Mesenchymal stem cell (in vitro differentiated cells and primary cell): ENCODE data around the gene IL27RA.
"Not testable (repeated sequence)": the region's sequence is repeated elsewhere in the genome, so short reads cannot be mapped to it uniquely, and the experiment has no call there.

ENCODE experiments used
- DNase-seq: peaks from one replicate; pipeline ENCODE4 v3.0.0-alpha.2; 2013
- H2AFZ ChIP-seq: one replicate; pipeline ENCODE4 v1.6.1; 2013; ENCODE audit warnings: low read depth, mild to moderate bottlenecking, control low read depth, inconsistent platforms, low read length, moderate library complexity
- H2AK5ac ChIP-seq: 2 replicates; pipeline ENCODE4 v1.6.1; 2013; ENCODE audit warnings: low read length, moderate library complexity, mild to moderate bottlenecking, inconsistent platforms; ENCODE audit not compliant: severe bottlenecking
- H2BK120ac ChIP-seq: one replicate; pipeline ENCODE4 v1.6.1; 2013; ENCODE audit warnings: low read depth, mild to moderate bottlenecking, inconsistent platforms, low read length, moderate library complexity
- H2BK12ac ChIP-seq, 2 experiments: one replicate each; pipeline ENCODE4 v1.6.1; 2013; ENCODE audit warnings: inconsistent platforms in 2 of 2, low read length in 2 of 2, mild to moderate bottlenecking in 2 of 2, moderate library complexity in 2 of 2, control low read depth in 1 of 2
- H2BK15ac ChIP-seq: one replicate; pipeline ENCODE4 v1.6.1; 2013; ENCODE audit warnings: mild to moderate bottlenecking, low read depth, inconsistent platforms; ENCODE audit not compliant: poor library complexity, severe bottlenecking
- H2BK5ac ChIP-seq: 2 replicates; pipeline ENCODE4 v1.6.1; 2013; ENCODE audit warnings: low read depth, mild to moderate bottlenecking, low read length, control low read depth, inconsistent platforms; ENCODE audit not compliant: poor library complexity, severe bottlenecking
- H3K14ac ChIP-seq, 2 experiments: one replicate each; pipeline ENCODE4 v1.6.1; 2013; ENCODE audit warnings: inconsistent platforms in 2 of 2, low read length in 2 of 2, control low read depth in 1 of 2, mild to moderate bottlenecking in 1 of 2, moderate library complexity in 1 of 2
- H3K18ac ChIP-seq, 2 experiments: one replicate each; pipeline ENCODE4 v1.6.1; 2013; ENCODE audit warnings: inconsistent platforms in 2 of 2, low read length in 2 of 2, control low read depth in 1 of 2, low read depth in 1 of 2, mild to moderate bottlenecking in 1 of 2
- H3K23ac ChIP-seq, 2 experiments: one replicate each; pipeline ENCODE4 v1.6.1; 2013; ENCODE audit warnings: inconsistent platforms in 2 of 2, low read length in 2 of 2, mild to moderate bottlenecking in 2 of 2, moderate library complexity in 2 of 2, control low read depth in 1 of 2
- H3K27ac ChIP-seq: 2 replicates; pipeline ENCODE4 v1.5.1; 2013; ENCODE audit warnings: mild to moderate bottlenecking, moderate library complexity, low read length, control low read depth, inconsistent platforms; ENCODE audit not compliant: poor library complexity, severe bottlenecking
- H3K27me3 ChIP-seq, 2 experiments: 2 replicates each; pipeline versions ENCODE4 v1.6.1 to v1.7.0; 2013; ENCODE audit warnings: low read length in 2 of 2, mild to moderate bottlenecking in 2 of 2, moderate library complexity in 2 of 2, control low read depth in 1 of 2, inconsistent platforms in 1 of 2; ENCODE audit not compliant: control insufficient read depth in 1 of 2, insufficient read depth in 1 of 2
- H3K36me3 ChIP-seq, 2 experiments: 2 replicates each; pipeline versions ENCODE4 v1.6.1 to v1.7.0; 2013; ENCODE audit warnings: low read length in 2 of 2, control low read depth in 1 of 2, inconsistent platforms in 1 of 2, low read depth in 1 of 2, mild to moderate bottlenecking in 1 of 2; ENCODE audit not compliant: insufficient read depth in 2 of 2, control insufficient read depth in 1 of 2
- H3K4ac ChIP-seq, 2 experiments: one replicate each; pipeline ENCODE4 v1.6.1; 2013; ENCODE audit warnings: inconsistent platforms in 2 of 2, low read length in 2 of 2, mild to moderate bottlenecking in 2 of 2, moderate library complexity in 2 of 2, control low read depth in 1 of 2, low read depth in 1 of 2
- H3K4me1 ChIP-seq: 2 replicates; pipeline ENCODE4 v1.6.1; 2013; ENCODE audit warnings: low read depth, low read length, control low read depth; ENCODE audit not compliant: control insufficient read depth, insufficient read depth
- H3K4me2 ChIP-seq: 2 replicates; pipeline ENCODE4 v1.6.1; 2013; ENCODE audit warnings: low read length, mild to moderate bottlenecking, inconsistent platforms; ENCODE audit not compliant: poor library complexity, severe bottlenecking
- H3K4me3 ChIP-seq, 2 experiments: 2 replicates each; pipeline versions ENCODE4 v1.5.1 to v1.7.0; 2013; ENCODE audit warnings: low read length in 2 of 2, mild to moderate bottlenecking in 2 of 2, control low read depth in 1 of 2, low read depth in 1 of 2; ENCODE audit not compliant: insufficient read depth in 1 of 2
- H3K79me1 ChIP-seq: replicated peaks from 2 replicates; pipeline ENCODE4 v1.6.1; 2013; ENCODE audit warnings: mild to moderate bottlenecking, control low read depth, low read length, inconsistent platforms; ENCODE audit not compliant: poor library complexity, severe bottlenecking
- H3K9ac ChIP-seq: 2 replicates; pipeline ENCODE4 v1.7.0; 2013; ENCODE audit warnings: mild to moderate bottlenecking, low read length, moderate library complexity
- H3K9me3 ChIP-seq: 2 replicates; pipeline ENCODE4 v1.7.0; 2013; ENCODE audit warnings: mild to moderate bottlenecking, low read length; ENCODE audit not compliant: control insufficient read depth
- H4K8ac ChIP-seq: one replicate; pipeline ENCODE4 v1.6.1; 2013; ENCODE audit warnings: inconsistent platforms, mild to moderate bottlenecking, low read length, moderate library complexity
- H4K91ac ChIP-seq: one replicate; pipeline ENCODE4 v1.6.1; 2013; ENCODE audit warnings: mild to moderate bottlenecking, low read length, inconsistent platforms
- WGBS: methylation state at CpG from one replicate; pipeline ENCODE4 v1.1.7; 2013; ENCODE audit warnings: mixed read lengths; 5-methylcytosine and 5-hydroxymethylcytosine counted together

The IL27RA gene

GRCh38 chr19:14019739-14020138 is 11.8 kb upstream of the IL27RA start:
- H3K14ac ChIP-seq, H3K79me1 ChIP-seq, H2BK120ac ChIP-seq, H2BK5ac ChIP-seq, H3K18ac ChIP-seq, H3K4me3 ChIP-seq, H4K8ac ChIP-seq, H2BK12ac ChIP-seq, H3K23ac ChIP-seq, H2BK15ac ChIP-seq, H4K91ac ChIP-seq, H3K27ac ChIP-seq, DNase-seq, H3K9me3 ChIP-seq, H3K27me3 ChIP-seq, H3K36me3 ChIP-seq, H3K4me2 ChIP-seq, H3K4ac ChIP-seq, H2AK5ac ChIP-seq, H3K9ac ChIP-seq, H3K4me1 ChIP-seq, H2AFZ ChIP-seq: not testable (repeated sequence)
- 95% methylated on average over 3 of the region's 3 CpGs for WGBS

- H2AK5ac ChIP-seq = no peak overlapping the region
- no peaks in the 10 kb centered on the region for H3K4me1 ChIP-seq
- H3K4me3 ChIP-seq = no peak overlapping the region
- H3K36me3 ChIP-seq = no peaks in the 10 kb centered on the region
- WGBS = 80% methylated on average over 5 of the region's 5 CpGs
- no peak overlapping the region for H2BK12ac ChIP-seq
- no peaks in the 10 kb centered on the region for H3K27me3 ChIP-seq
- no peak overlapping the region for H4K91ac ChIP-seq
- peak overlapping the region; percentile 29 for H2AFZ ChIP-seq
- no peak overlapping the region for H2BK5ac ChIP-seq
- H2BK120ac ChIP-seq = no peak overlapping the region
- no peak overlapping the region for H3K18ac ChIP-seq
- H3K27ac ChIP-seq = no peak overlapping the region
- H3K14ac ChIP-seq = no peak overlapping the region
- no peak overlapping the region for H4K8ac ChIP-seq
- no peak for DNase-seq
- H2BK15ac ChIP-seq = no peak overlapping the region
- H3K9ac ChIP-seq = no peak overlapping the region
- H3K9me3 ChIP-seq = no peaks in the 10 kb centered on the region
- no peaks in the 10 kb centered on the region for H3K79me1 ChIP-seq
- no peak overlapping the region for H3K4ac ChIP-seq
- no peak overlapping the region for H3K23ac ChIP-seq
- no peak overlapping the region for H3K4me2 ChIP-seq
Measured at GRCh38 chr19:14021474-14021873, 10.1 kb upstream of the IL27RA start.

- H3K4ac ChIP-seq = no peak overlapping the region
- no peaks in the 10 kb centered on the region for H3K36me3 ChIP-seq
- H2BK120ac ChIP-seq = no peak overlapping the region
- no peak overlapping the region for H3K4me3 ChIP-seq
- DNase-seq = no peak
- H2BK15ac ChIP-seq = no peak overlapping the region
- WGBS = 100% methylated on average over 4 of the region's 4 CpGs
- H3K9ac ChIP-seq = no peak overlapping the region
- H2AFZ ChIP-seq = no peak overlapping the region
- H3K14ac ChIP-seq = no peak overlapping the region
- H3K18ac ChIP-seq = no peak overlapping the region
- H3K79me1 ChIP-seq = no peaks in the 10 kb centered on the region
- H3K27ac ChIP-seq = no peak overlapping the region
- no peak overlapping the region for H4K91ac ChIP-seq
- H3K27me3 ChIP-seq = peaks cover 0 to 7% of the 10 kb centered on the region in 2 experiments
- no peak overlapping the region for H3K4me2 ChIP-seq
- no peak overlapping the region for H3K23ac ChIP-seq
- no peak overlapping the region for H2BK5ac ChIP-seq
- H2AK5ac ChIP-seq = no peak overlapping the region
- H3K9me3 ChIP-seq = no peaks in the 10 kb centered on the region
- H3K4me1 ChIP-seq = no peaks in the 10 kb centered on the region
- H4K8ac ChIP-seq = no peak overlapping the region
- no peak overlapping the region for H2BK12ac ChIP-seq
Measured at GRCh38 chr19:14022469-14022868, 9.1 kb upstream of the IL27RA start.

DNA sequence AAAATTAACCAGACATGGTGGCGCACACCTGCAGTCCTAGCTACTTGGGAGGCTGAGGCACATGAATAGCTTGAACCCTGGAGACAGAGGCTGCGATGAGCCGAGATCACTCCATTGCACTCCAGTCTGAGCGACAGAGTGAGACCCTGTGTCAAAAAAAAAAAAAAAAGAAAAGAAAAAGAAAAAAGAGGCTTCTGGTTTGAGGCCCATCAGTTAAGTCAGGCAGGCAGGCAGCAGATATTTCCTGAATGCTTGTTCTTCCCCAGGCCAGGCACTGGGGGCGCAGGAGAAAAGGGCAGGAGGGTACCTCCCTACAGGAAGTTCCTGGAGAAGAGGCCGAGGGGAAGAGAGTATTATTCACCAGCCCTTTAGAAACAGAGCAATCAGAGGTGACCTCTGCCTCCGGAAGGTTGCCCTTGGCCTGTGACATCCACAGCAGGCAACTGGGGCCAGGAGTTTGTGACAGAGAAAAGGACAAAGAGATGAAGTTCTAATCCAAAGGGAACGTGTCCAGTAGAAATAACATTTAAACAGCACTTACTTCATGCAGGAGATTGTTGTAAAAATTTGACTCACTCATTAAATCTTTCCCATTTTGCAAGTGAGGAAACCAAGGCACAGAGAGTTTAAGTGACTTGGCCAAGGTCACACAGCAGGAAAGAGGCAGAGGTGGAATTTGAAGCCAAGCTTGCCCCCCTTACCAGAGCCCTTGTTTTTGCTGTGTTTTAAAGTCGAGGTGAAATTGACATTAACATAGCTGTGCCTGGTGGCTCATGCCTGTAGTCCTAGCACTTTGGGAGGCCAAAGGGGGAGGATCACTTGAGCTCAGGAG is 7.9 kb upstream of the IL27RA start:
- no peak overlapping the region for H3K27ac ChIP-seq
- H4K91ac ChIP-seq = no peak overlapping the region
- no peak overlapping the region for H2BK5ac ChIP-seq
- peak; percentile 73 for DNase-seq
- no peak overlapping the region for H3K9ac ChIP-seq
- peak overlapping the region; percentile 45 for H4K8ac ChIP-seq
- no peak overlapping the region for H2BK15ac ChIP-seq
- H2BK12ac ChIP-seq = no peak overlapping the region
- no peaks in the 10 kb centered on the region for H3K9me3 ChIP-seq
- no peaks in the 10 kb centered on the region for H3K79me1 ChIP-seq
- H3K4me3 ChIP-seq = no peak overlapping the region
- H2BK120ac ChIP-seq = no peak overlapping the region
- no peak overlapping the region for H3K18ac ChIP-seq
- peaks cover 8 to 18% of the 10 kb centered on the region in 2 experiments for H3K27me3 ChIP-seq
- H3K14ac ChIP-seq = no peak overlapping the region
- no peaks in the 10 kb centered on the region for H3K4me1 ChIP-seq
- no peak overlapping the region for H3K4me2 ChIP-seq
- no peaks in the 10 kb centered on the region for H3K36me3 ChIP-seq
- H3K23ac ChIP-seq = no peak overlapping the region
- no peak overlapping the region for H3K4ac ChIP-seq
- H2AK5ac ChIP-seq = no peak overlapping the region
- H2AFZ ChIP-seq = no peak overlapping the region
- 54% methylated on average over 8 of the region's 9 CpGs for WGBS
